Activated gamma-delta T cell treated with Interleukin-2 at 50 U/mL for 16 hours (primary cell): ENCODE measurements around the gene PTPRR.

Experiments
- DNase-seq: peaks from one replicate; pipeline ENCODE4 v3.0.0-alpha.2; 2020

The PTPRR gene

GRCh38 chr12:70910666-70911065 lies 9.9 kb downstream of the PTPRR start:
- no peak for DNase-seq

GRCh38 chr12:70908978-70909377 lies 11.6 kb downstream of the PTPRR start:
- DNase-seq, result no peak

- DNase-seq, result no peak
These were observed 13.1 kb downstream of the PTPRR start for GRCh38 chr12:70907412-70907811.

- DNase-seq, result no peak
These were observed 24.6 kb downstream of the PTPRR start for GRCh38 chr12:70895956-70896355.

- DNase-seq, result no peak
These were observed 27.9 kb downstream of the PTPRR start for GRCh38 chr12:70892593-70892992.

GRCh38 chr12:70890895-70891832 lies 29.4 kb downstream of the PTPRR start:
- DNase-seq, result no peak

- no peak for DNase-seq
These were observed 34.6 kb downstream of the PTPRR start for GRCh38 chr12:70885956-70886355.

GRCh38 chr12:70883855-70884254 lies 36.7 kb downstream of the PTPRR start:
- no peak for DNase-seq

GRCh38 chr12:70880744-70881143 lies 39.8 kb downstream of the PTPRR start:
- no peak for DNase-seq

- DNase-seq, result no peak
These were observed 43.6 kb downstream of the PTPRR start for GRCh38 chr12:70876952-70877351.

- DNase-seq, result no peak
These were observed 44.9 kb downstream of the PTPRR start for GRCh38 chr12:70875628-70876027.

GRCh38 chr12:70854881-70855568 lies 65.5 kb downstream of the PTPRR start:
- DNase-seq, result no peak

GRCh38 chr12:70854138-70854537 lies 66.4 kb downstream of the PTPRR start:
- DNase-seq, result no peak

GRCh38 chr12:70853326-70853725 lies 67.2 kb downstream of the PTPRR start:
- no peak for DNase-seq

- no peak for DNase-seq
These were observed 68.0 kb downstream of the PTPRR start for GRCh38 chr12:70852416-70853150.

GRCh38 chr12:70849265-70849960 lies 71.1 kb downstream of the PTPRR start:
- no peak for DNase-seq

- DNase-seq, result no peak
These were observed 72.7 kb downstream of the PTPRR start for GRCh38 chr12:70847871-70848270.

GRCh38 chr12:70845268-70845667 lies 75.3 kb downstream of the PTPRR start:
- no peak for DNase-seq

GRCh38 chr12:70843363-70843762 lies 77.2 kb downstream of the PTPRR start:
- DNase-seq, result no peak

GRCh38 chr12:70842942-70843341 lies 77.6 kb downstream of the PTPRR start:
- no peak for DNase-seq

GRCh38 chr12:70842136-70842535 lies 78.4 kb downstream of the PTPRR start:
- no peak for DNase-seq

GRCh38 chr12:70840656-70841350 lies 79.7 kb downstream of the PTPRR start:
- no peak for DNase-seq
